NCI-H1417 (cell line): ENCODE measurements around the gene MAP4K4.
A peak's percentile ranks its signal among the peaks of the same experiment; 100 is the strongest.

ENCODE experiments used
- DNase-seq, 3 experiments: peaks; one replicate each; lab custom pipeline; 2025; lab: John Stamatoyannopoulos, UW

Gene MAP4K4

GRCh38 chr2:101870444-101870843, 172.9 kb downstream of the MAP4K4 start:
- peak in 1 of 3 experiments; percentile 23 for DNase-seq

GRCh38 chr2:101871480-101871879, 174.0 kb downstream of the MAP4K4 start:
- no peak for DNase-seq

- DNase-seq = no peak
Measured at GRCh38 chr2:101872480-101872879, 175.0 kb downstream of the MAP4K4 start.

- DNase-seq = peak in 1 of 3 experiments; percentile 26
Measured at GRCh38 chr2:101873543-101873942, 176.0 kb downstream of the MAP4K4 start.

GRCh38 chr2:101874069-101874468, 176.6 kb downstream of the MAP4K4 start:
- no peak for DNase-seq

- DNase-seq = no peak
Measured at GRCh38 chr2:101879466-101879865, 182.0 kb downstream of the MAP4K4 start.

GRCh38 chr2:101881131-101881530, 183.6 kb downstream of the MAP4K4 start:
- no peak for DNase-seq

- no peak for DNase-seq
Measured at GRCh38 chr2:101882769-101883307, 185.3 kb downstream of the MAP4K4 start.

GRCh38 chr2:101883860-101884259, 186.4 kb downstream of the MAP4K4 start:
- peak in 1 of 3 experiments; percentile 8 for DNase-seq

- no peak for DNase-seq
Measured at GRCh38 chr2:101884423-101884822, 186.9 kb downstream of the MAP4K4 start.

GRCh38 chr2:101887328-101887727, 189.8 kb downstream of the MAP4K4 start:
- no peak for DNase-seq

GRCh38 chr2:101889460-101890098, 192.1 kb downstream of the MAP4K4 start:
- no peak for DNase-seq

GRCh38 chr2:101892377-101892776, 194.9 kb downstream of the MAP4K4 start:
- no peak for DNase-seq

- DNase-seq = no peak
Measured at GRCh38 chr2:101893681-101894381, 196.3 kb downstream of the MAP4K4 start.

- DNase-seq = no peak
Measured at GRCh38 chr2:101895039-101895438, 197.5 kb downstream of the MAP4K4 start.

- no peak for DNase-seq
Measured at GRCh38 chr2:101895819-101896322, 198.4 kb downstream of the MAP4K4 start.

GRCh38 chr2:101897301-101897700, 199.8 kb downstream of the MAP4K4 start:
- no peak for DNase-seq

GRCh38 chr2:101899265-101899664, 201.8 kb downstream of the MAP4K4 start:
- no peak for DNase-seq

GRCh38 chr2:101899871-101900270, 202.4 kb downstream of the MAP4K4 start:
- no peak for DNase-seq

- no peak for DNase-seq
Measured at GRCh38 chr2:101900375-101900774, 202.9 kb downstream of the MAP4K4 start.

GRCh38 chr2:101901241-101901640, 203.7 kb downstream of the MAP4K4 start:
- DNase-seq = no peak

- DNase-seq = no peak
Measured at GRCh38 chr2:101902169-101902568, 204.7 kb downstream of the MAP4K4 start.

- no peak for DNase-seq
Measured at GRCh38 chr2:101904916-101905315, 207.4 kb downstream of the MAP4K4 start.
